ENCODE data around the gene LORICRIN.

LORICRIN gene

DNA sequence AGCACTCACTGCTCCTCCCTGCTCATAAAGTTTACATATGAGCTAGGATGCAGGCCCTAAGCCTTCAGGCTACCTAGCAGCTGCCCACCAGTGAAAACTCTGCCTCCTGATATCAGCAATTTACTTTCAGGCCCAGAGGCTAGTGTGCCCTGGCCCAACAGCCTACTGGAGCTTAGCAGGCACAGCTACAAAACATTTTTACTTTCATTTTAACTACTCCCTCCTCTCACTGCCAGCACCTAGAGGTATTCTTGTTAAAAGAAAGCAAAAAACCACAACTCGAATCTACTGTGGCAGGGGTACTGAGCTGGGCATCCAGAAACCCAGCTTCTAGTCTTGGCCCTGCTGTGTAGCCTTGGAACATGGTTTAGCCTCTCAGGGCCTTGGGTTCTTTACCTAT is 5.8 kb upstream of the LORICRIN start:
- no peak overlapping the region for H3K4me3 ChIP-seq (ENCODE audit: low read length)
- no peak overlapping the region for H2AFZ ChIP-seq (ENCODE audit: low read depth, low read length)
- no peaks in the 10 kb centered on the region for H3K9me3 ChIP-seq (ENCODE audit: low read length)
- H3K27me3 ChIP-seq (ENCODE audit: insufficient read depth, low read length) = no peaks in the 10 kb centered on the region
- no peaks in the 10 kb centered on the region for H3K36me3 ChIP-seq (ENCODE audit: insufficient read depth, low read length)
- H3K4me1 ChIP-seq (ENCODE audit: insufficient read depth, low read length) = no peaks in the 10 kb centered on the region

- Histone ChIP-seq H3K4me1 (ENCODE audit: insufficient read depth, low read length) (no peaks in the 10 kb centered on the region), H3K27me3 (ENCODE audit: insufficient read depth, low read length) (peaks cover 40% of the 10 kb centered on the region), H3K4me3 (ENCODE audit: low read length) (no peak overlapping the region), H3K9me3 (ENCODE audit: low read length) (no peaks in the 10 kb centered on the region), H2AFZ (ENCODE audit: low read depth, low read length) (no peak overlapping the region), H3K36me3 (ENCODE audit: insufficient read depth, low read length) (no peaks in the 10 kb centered on the region)
Measured at GRCh38 chr1:153260585-153261280, 1.2 kb downstream of the LORICRIN start.

GRCh38 chr1:153261281-153262069 is 2.0 kb downstream of the LORICRIN start:
- Histone ChIP-seq H3K9me3 (ENCODE audit: low read length) (no peaks in the 10 kb centered on the region), H2AFZ (ENCODE audit: low read depth, low read length) (no peak overlapping the region), H3K4me1 (ENCODE audit: insufficient read depth, low read length) (no peaks in the 10 kb centered on the region), H3K4me3 (ENCODE audit: low read length) (no peak overlapping the region), H3K27me3 (ENCODE audit: insufficient read depth, low read length) (peaks cover 40% of the 10 kb centered on the region), H3K36me3 (ENCODE audit: insufficient read depth, low read length) (no peaks in the 10 kb centered on the region)

DNA sequence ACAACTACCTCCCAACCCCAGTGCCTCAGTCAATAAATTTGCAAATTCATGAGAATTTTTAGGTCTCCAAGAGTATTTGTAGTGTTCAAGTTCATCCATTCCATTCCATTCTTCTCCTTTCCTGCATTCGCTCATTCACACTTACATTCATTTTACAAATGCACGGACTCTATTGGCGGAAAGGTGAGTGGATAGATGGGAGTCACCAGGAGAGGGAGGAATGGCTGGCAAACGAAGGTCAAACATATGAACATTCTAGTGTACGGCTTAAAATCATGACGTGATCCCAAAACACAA is 2.5 kb downstream of the LORICRIN start:
- Histone ChIP-seq H3K36me3 (ENCODE audit: insufficient read depth, low read length) (no peaks in the 10 kb centered on the region), H2AFZ (ENCODE audit: low read depth, low read length) (no peak overlapping the region), H3K4me1 (ENCODE audit: insufficient read depth, low read length) (no peaks in the 10 kb centered on the region), H3K9me3 (ENCODE audit: low read length) (no peaks in the 10 kb centered on the region), H3K4me3 (ENCODE audit: low read length) (no peak overlapping the region), H3K27me3 (ENCODE audit: insufficient read depth, low read length) (peaks cover 40% of the 10 kb centered on the region)

GRCh38 chr1:153262462-153263157 is 3.1 kb downstream of the LORICRIN start:
- Histone ChIP-seq H3K4me3 (ENCODE audit: low read length) (no peak overlapping the region), H3K36me3 (ENCODE audit: insufficient read depth, low read length) (no peaks in the 10 kb centered on the region), H3K9me3 (ENCODE audit: low read length) (no peaks in the 10 kb centered on the region), H2AFZ (ENCODE audit: low read depth, low read length) (no peak overlapping the region), H3K4me1 (ENCODE audit: insufficient read depth, low read length) (no peaks in the 10 kb centered on the region), H3K27me3 (ENCODE audit: insufficient read depth, low read length) (peaks cover 40% of the 10 kb centered on the region)

GRCh38 chr1:153265457-153265856 is 6.0 kb downstream of the LORICRIN start:
- Histone ChIP-seq H2AFZ (ENCODE audit: low read depth, low read length) (no peak overlapping the region), H3K4me1 (ENCODE audit: insufficient read depth, low read length) (no peaks in the 10 kb centered on the region), H3K27me3 (ENCODE audit: insufficient read depth, low read length) (peaks cover 23% of the 10 kb centered on the region), H3K36me3 (ENCODE audit: insufficient read depth, low read length) (no peaks in the 10 kb centered on the region), H3K4me3 (ENCODE audit: low read length) (no peak overlapping the region), H3K9me3 (ENCODE audit: low read length) (no peaks in the 10 kb centered on the region)

DNA sequence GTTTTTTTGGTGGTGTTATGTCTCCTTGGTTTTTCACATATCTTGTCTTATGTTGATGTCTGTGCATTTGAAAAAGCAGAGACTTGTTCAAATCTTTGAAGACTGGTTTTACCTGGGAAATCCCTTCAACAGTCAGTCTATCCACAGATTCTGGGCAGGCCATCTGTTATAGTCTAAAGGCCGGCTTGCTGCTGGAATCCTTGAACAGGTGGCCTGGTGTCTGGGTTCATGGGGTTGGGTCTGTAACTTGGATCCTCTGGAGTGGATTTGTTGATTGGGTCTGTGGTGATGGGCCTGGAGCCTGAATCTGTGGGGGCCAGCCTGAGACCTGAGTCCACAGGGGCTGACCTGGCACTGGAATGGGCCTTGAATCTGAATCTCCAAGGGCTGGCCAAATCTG is 12.2 kb downstream of the LORICRIN start:
- Histone ChIP-seq H3K27me3 (ENCODE audit: insufficient read depth, low read length) (peaks cover 2% of the 10 kb centered on the region), H3K4me1 (ENCODE audit: insufficient read depth, low read length) (no peaks in the 10 kb centered on the region), H3K4me3 (ENCODE audit: low read length) (no peak overlapping the region), H3K36me3 (ENCODE audit: insufficient read depth, low read length) (no peaks in the 10 kb centered on the region), H3K9me3 (ENCODE audit: low read length) (no peaks in the 10 kb centered on the region), H2AFZ (ENCODE audit: low read depth, low read length) (no peak overlapping the region)

DNA sequence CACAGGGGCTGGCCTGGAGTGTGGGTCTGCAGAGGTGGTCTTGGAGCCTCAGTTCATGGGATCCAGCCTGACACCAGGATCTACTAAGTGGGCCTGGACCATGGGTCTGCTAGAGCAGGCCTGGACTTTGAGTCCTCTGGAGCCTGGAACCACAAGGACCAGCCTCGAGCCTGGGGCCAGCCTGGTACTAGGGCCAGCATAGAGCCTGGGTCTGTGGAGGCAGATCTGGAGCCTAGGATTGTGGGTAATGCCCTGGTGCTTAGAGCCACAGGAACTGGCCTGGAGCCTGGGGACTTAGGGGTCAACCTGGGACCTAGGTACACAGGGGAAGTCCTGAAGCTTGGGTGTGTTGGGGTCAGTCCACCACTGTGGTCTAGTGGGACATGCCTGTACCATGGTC is 12.7 kb downstream of the LORICRIN start:
- Histone ChIP-seq H2AFZ (ENCODE audit: low read depth, low read length) (no peak overlapping the region), H3K9me3 (ENCODE audit: low read length) (no peaks in the 10 kb centered on the region), H3K4me3 (ENCODE audit: low read length) (no peak overlapping the region), H3K27me3 (ENCODE audit: insufficient read depth, low read length) (peaks cover 2% of the 10 kb centered on the region), H3K36me3 (ENCODE audit: insufficient read depth, low read length) (no peaks in the 10 kb centered on the region), H3K4me1 (ENCODE audit: insufficient read depth, low read length) (no peaks in the 10 kb centered on the region)

DNA sequence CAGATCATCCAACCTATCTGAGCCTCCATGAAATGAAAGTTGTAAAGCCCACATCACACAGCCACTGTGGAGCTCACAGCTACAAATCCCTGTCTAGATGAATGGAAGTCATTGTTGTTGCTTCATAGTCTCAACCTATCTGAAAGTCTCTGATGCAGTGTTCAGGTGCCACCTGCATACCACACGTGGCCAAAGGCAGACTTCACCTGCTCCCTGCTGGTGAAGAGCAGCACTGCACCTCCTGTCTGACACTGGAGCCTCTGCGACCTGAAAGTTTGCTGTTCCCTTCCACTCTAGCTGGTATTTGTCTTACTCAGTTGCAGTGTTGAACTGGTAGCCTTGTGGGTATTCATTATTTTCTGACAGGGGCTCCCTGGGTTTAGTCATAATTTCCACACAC is 18.4 kb downstream of the LORICRIN start:
- Histone ChIP-seq H2AFZ (ENCODE audit: low read depth, low read length) (no peak overlapping the region), H3K4me1 (ENCODE audit: insufficient read depth, low read length) (no peaks in the 10 kb centered on the region), H3K27me3 (ENCODE audit: insufficient read depth, low read length) (peaks cover 2% of the 10 kb centered on the region), H3K4me3 (ENCODE audit: low read length) (no peak overlapping the region), H3K36me3 (ENCODE audit: insufficient read depth, low read length) (no peaks in the 10 kb centered on the region), H3K9me3 (ENCODE audit: low read length) (no peaks in the 10 kb centered on the region)

DNA sequence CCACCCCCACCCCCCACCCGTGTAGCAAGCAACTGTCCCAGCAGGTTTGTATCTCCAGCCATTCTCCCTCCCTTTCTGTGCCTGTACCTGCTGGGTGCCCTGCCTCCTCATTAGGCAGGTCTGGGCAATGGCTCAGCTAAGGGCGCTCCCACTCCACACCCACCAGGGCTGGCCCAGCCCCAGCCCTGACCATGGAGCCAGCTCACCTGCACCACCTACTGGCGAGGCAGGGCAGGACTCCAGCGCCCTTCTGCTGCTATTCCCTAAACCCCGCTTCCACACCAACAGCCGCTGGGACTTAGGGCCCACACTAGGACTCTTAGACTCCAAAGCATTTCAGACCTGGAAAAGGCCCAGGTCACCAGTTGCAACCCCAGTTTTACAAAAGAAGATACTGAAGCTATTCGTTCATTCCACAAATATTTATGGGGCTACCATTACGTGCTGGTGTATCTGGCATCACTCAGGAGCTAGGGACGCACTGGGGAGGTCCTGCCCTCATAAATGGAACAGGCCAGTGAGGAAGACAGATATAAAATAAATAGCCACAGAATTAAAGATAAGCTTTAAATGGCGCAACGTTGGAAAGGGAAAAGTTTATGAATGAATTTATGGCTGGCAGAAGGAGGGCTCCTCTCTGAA is 29.3 kb downstream of the LORICRIN start:
- Histone ChIP-seq H2AFZ (ENCODE audit: low read depth, low read length) (no peak overlapping the region), H3K36me3 (ENCODE audit: insufficient read depth, low read length) (no peaks in the 10 kb centered on the region), H3K9me3 (ENCODE audit: low read length) (no peaks in the 10 kb centered on the region), H3K4me1 (ENCODE audit: insufficient read depth, low read length) (no peaks in the 10 kb centered on the region), H3K27me3 (ENCODE audit: insufficient read depth, low read length) (peaks cover under 1% of the 10 kb centered on the region), H3K4me3 (ENCODE audit: low read length) (no peak overlapping the region)

DNA sequence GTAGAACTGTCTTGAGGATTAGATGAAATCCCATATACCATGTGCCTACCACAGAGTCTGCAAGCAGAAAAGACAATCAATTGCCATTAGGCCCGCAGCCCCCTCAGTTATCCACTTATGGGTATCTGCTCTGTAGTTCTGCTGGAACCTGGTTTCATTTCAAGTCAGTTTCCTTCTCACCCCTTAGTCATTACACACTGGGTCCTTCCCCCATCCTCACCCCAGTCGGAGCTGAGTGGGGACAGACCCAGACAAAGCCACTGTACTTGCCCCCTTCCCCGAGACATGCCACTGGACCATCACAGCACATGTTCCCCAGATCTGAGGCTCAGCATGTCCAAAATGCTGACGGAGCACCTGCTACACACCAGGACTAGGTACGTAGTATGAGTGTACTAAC is 32.0 kb downstream of the LORICRIN start:
- H2AFZ ChIP-seq (ENCODE audit: low read depth, low read length) = no peak overlapping the region
- H3K36me3 ChIP-seq (ENCODE audit: insufficient read depth, low read length) = no peaks in the 10 kb centered on the region
- H3K9me3 ChIP-seq (ENCODE audit: low read length) = no peaks in the 10 kb centered on the region
- no peak overlapping the region for H3K4me3 ChIP-seq (ENCODE audit: low read length)
- peaks cover 5% of the 10 kb centered on the region for H3K27me3 ChIP-seq (ENCODE audit: insufficient read depth, low read length)
- no peaks in the 10 kb centered on the region for H3K4me1 ChIP-seq (ENCODE audit: insufficient read depth, low read length)

GRCh38 chr1:153292185-153292584 is 32.7 kb downstream of the LORICRIN start:
- H3K27me3 ChIP-seq (ENCODE audit: insufficient read depth, low read length) = peaks cover 8% of the 10 kb centered on the region
- no peaks in the 10 kb centered on the region for H3K36me3 ChIP-seq (ENCODE audit: insufficient read depth, low read length)
- no peaks in the 10 kb centered on the region for H3K9me3 ChIP-seq (ENCODE audit: low read length)
- H3K4me1 ChIP-seq (ENCODE audit: insufficient read depth, low read length) = no peaks in the 10 kb centered on the region
- H2AFZ ChIP-seq (ENCODE audit: low read depth, low read length) = no peak overlapping the region
- no peak overlapping the region for H3K4me3 ChIP-seq (ENCODE audit: low read length)
